ENCODE results near the gene C9orf153.
A peak's percentile ranks its signal among the peaks of the same experiment; 100 is the strongest.

Gene C9orf153

GRCh38 chr9:86279839-86280238, 20.4 kb upstream of the C9orf153 start:
- H4K20me1 ChIP-seq (ENCODE audit: insufficient read depth, low read length): no peaks in the 10 kb centered on the region
- no peaks in the 10 kb centered on the region for H3K9me2 ChIP-seq (ENCODE audit: low read depth, low read length)
- no peak overlapping the region for H2AFZ ChIP-seq (ENCODE audit: low read length)
- no peaks in the 10 kb centered on the region for H3F3A ChIP-seq (ENCODE audit: insufficient read depth, low read length)
- no peak overlapping the region; the same call in 1 of the 2 replicates for H3K9ac ChIP-seq (ENCODE audit: low read length)
- H3K4me1 ChIP-seq (ENCODE audit: insufficient read depth, low read length, severe bottlenecking): peaks cover 40% of the 10 kb centered on the region
- no peak overlapping the region for H3K4me3 ChIP-seq (ENCODE audit: low read depth, low read length, poor library complexity, severe bottlenecking)
- peaks cover 25% of the 10 kb centered on the region; the same call in 1 of the 2 replicates for H3K36me3 ChIP-seq (ENCODE audit: insufficient read depth, low read length)
- peak overlapping the region; percentile 6; the same call in 1 of the 2 replicates for H3K4me2 ChIP-seq (ENCODE audit: low read length)
- H3K27me3 ChIP-seq (ENCODE audit: insufficient read depth, low read length): no peaks in the 10 kb centered on the region
- H3K9me3 ChIP-seq (ENCODE audit: low read length): no peaks in the 10 kb centered on the region
- TF ChIP-seq CTCF (IDR thresholded peaks at IDR 0.05; ENCODE audit: low read length) (no peak), EZH2 (IDR thresholded peaks at IDR 0.05; ENCODE audit: borderline replicate concordance, low read length) (no peak)
- no peak overlapping the region for H3K27ac ChIP-seq (ENCODE audit: low read depth, low read length, poor library complexity, severe bottlenecking)
- peaks cover 56% of the 10 kb centered on the region for H3K79me2 ChIP-seq (ENCODE audit: insufficient read depth, low read length)

GRCh38 chr9:86277072-86277471, 17.6 kb upstream of the C9orf153 start:
- Histone ChIP-seq H3K4me3 (ENCODE audit: low read depth, low read length, poor library complexity, severe bottlenecking) (no peak overlapping the region), H3K4me2 (ENCODE audit: low read length) (no peak overlapping the region), H3K9me3 (ENCODE audit: low read length) (no peaks in the 10 kb centered on the region), H3K36me3 (ENCODE audit: insufficient read depth, low read length) (peaks cover 49% of the 10 kb centered on the region), H3K79me2 (ENCODE audit: insufficient read depth, low read length) (peaks cover 56% of the 10 kb centered on the region), H4K20me1 (ENCODE audit: insufficient read depth, low read length) (no peaks in the 10 kb centered on the region), H2AFZ (ENCODE audit: low read length) (no peak overlapping the region), H3K4me1 (ENCODE audit: insufficient read depth, low read length, severe bottlenecking) (peaks cover 24% of the 10 kb centered on the region), H3F3A (ENCODE audit: insufficient read depth, low read length) (no peaks in the 10 kb centered on the region), H3K27me3 (ENCODE audit: insufficient read depth, low read length) (no peaks in the 10 kb centered on the region), H3K9ac (ENCODE audit: low read length) (no peak overlapping the region), H3K9me2 (ENCODE audit: low read depth, low read length) (no peaks in the 10 kb centered on the region), H3K27ac (ENCODE audit: low read depth, low read length, poor library complexity, severe bottlenecking) (no peak overlapping the region)
- TF ChIP-seq CTCF (IDR thresholded peaks at IDR 0.05; ENCODE audit: low read length): no peak
- TF ChIP-seq EZH2 (IDR thresholded peaks at IDR 0.05; ENCODE audit: borderline replicate concordance, low read length): no peak

- no peak overlapping the region for H3K9ac ChIP-seq (ENCODE audit: low read length)
- no peak overlapping the region for H3K4me3 ChIP-seq (ENCODE audit: low read depth, low read length, poor library complexity, severe bottlenecking)
- H3F3A ChIP-seq (ENCODE audit: insufficient read depth, low read length): no peaks in the 10 kb centered on the region
- H3K9me3 ChIP-seq (ENCODE audit: low read length): no peaks in the 10 kb centered on the region
- H3K4me1 ChIP-seq (ENCODE audit: insufficient read depth, low read length, severe bottlenecking): peaks cover 20% of the 10 kb centered on the region
- H4K20me1 ChIP-seq (ENCODE audit: insufficient read depth, low read length): no peaks in the 10 kb centered on the region
- no peak for TF ChIP-seq EZH2 (IDR thresholded peaks at IDR 0.05; ENCODE audit: borderline replicate concordance, low read length)
- TF ChIP-seq CTCF (IDR thresholded peaks at IDR 0.05; ENCODE audit: low read length): no peak; the same call in 1 of the 2 replicates
- no peaks in the 10 kb centered on the region for H3K27me3 ChIP-seq (ENCODE audit: insufficient read depth, low read length)
- no peaks in the 10 kb centered on the region for H3K9me2 ChIP-seq (ENCODE audit: low read depth, low read length)
- peaks cover 49% of the 10 kb centered on the region for H3K79me2 ChIP-seq (ENCODE audit: insufficient read depth, low read length)
- H3K4me2 ChIP-seq (ENCODE audit: low read length): no peak overlapping the region
- no peak overlapping the region for H3K27ac ChIP-seq (ENCODE audit: low read depth, low read length, poor library complexity, severe bottlenecking)
- H2AFZ ChIP-seq (ENCODE audit: low read length): no peak overlapping the region
- peaks cover 60% of the 10 kb centered on the region for H3K36me3 ChIP-seq (ENCODE audit: insufficient read depth, low read length)
Observed at GRCh38 chr9:86275962-86276361, 16.5 kb upstream of the C9orf153 start.
